ENCODE results near the gene CPLX4.

Gene CPLX4

DNA sequence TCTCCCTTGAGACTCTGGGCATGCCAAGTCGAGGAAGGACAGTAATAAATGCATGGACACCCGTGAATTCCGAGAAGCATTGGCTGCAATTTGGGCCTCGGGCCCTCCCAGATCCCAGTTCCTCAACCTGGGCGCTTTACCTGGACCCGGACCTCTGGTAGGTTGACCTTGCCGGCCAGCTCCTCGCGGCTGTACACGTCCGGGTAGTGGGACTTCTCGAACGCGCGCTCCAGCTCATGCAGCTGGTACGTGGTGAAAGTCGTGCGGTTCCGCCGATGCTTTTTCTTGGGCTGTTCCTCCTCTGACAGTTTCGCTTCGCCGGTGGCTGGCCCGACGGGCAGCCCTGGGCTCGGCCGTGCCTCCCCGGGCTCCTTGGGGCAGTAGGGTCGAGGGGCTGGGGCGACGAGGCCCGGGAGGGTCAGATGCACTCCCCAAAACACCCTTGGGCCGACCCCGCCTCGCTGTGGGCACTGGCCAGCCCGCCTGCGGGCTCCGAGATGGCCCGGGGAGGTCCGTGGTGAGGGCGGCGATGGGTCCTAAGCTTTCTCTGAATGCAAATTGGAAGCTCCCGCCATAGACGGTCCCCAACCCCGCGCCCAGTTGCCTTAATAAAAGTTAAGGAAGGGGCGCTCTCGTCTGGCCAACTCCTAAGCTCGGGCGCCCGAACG lies 46.1 kb downstream of the CPLX4 start:
- H3K9ac ChIP-seq (ENCODE audit: low read length), result no peak overlapping the region
- H4K20me1 ChIP-seq (ENCODE audit: insufficient read depth, low read length), result no peaks in the 10 kb centered on the region
- no peaks in the 10 kb centered on the region for H3K36me3 ChIP-seq (replicated peaks; ENCODE audit: low read depth, low read length)
- TF ChIP-seq, protein P1, sequence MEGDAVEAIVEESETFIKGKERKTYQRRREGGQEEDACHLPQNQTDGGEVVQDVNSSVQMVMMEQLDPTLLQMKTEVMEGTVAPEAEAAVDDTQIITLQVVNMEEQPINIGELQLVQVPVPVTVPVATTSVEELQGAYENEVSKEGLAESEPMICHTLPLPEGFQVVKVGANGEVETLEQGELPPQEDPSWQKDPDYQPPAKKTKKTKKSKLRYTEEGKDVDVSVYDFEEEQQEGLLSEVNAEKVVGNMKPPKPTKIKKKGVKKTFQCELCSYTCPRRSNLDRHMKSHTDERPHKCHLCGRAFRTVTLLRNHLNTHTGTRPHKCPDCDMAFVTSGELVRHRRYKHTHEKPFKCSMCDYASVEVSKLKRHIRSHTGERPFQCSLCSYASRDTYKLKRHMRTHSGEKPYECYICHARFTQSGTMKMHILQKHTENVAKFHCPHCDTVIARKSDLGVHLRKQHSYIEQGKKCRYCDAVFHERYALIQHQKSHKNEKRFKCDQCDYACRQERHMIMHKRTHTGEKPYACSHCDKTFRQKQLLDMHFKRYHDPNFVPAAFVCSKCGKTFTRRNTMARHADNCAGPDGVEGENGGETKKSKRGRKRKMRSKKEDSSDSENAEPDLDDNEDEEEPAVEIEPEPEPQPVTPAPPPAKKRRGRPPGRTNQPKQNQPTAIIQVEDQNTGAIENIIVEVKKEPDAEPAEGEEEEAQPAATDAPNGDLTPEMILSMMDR (IDR thresholded peaks at IDR 0.05; ENCODE audit: low read depth, low read length), result no peak
- TF ChIP-seq EZH2phosphoT487 (IDR thresholded peaks at IDR 0.05; ENCODE audit: low read depth), result no peak
- no peak overlapping the region for H2AFZ ChIP-seq (ENCODE audit: low read depth, low read length)
- H3K9me3 ChIP-seq (ENCODE audit: insufficient read depth, low read length), result no peaks in the 10 kb centered on the region
- peaks cover 10% of the 10 kb centered on the region for H3K27me3 ChIP-seq (ENCODE audit: low read depth, low read length)
- no peak overlapping the region for H3K4me2 ChIP-seq (ENCODE audit: low read length)
- H3K4me1 ChIP-seq (ENCODE audit: low read length), result no peaks in the 10 kb centered on the region
- H3K4me3 ChIP-seq (ENCODE audit: low read length), result no peak overlapping the region
- no peaks in the 10 kb centered on the region for H3K79me2 ChIP-seq (ENCODE audit: low read length)
- no peak overlapping the region for H3K27ac ChIP-seq (ENCODE audit: low read length)

DNA sequence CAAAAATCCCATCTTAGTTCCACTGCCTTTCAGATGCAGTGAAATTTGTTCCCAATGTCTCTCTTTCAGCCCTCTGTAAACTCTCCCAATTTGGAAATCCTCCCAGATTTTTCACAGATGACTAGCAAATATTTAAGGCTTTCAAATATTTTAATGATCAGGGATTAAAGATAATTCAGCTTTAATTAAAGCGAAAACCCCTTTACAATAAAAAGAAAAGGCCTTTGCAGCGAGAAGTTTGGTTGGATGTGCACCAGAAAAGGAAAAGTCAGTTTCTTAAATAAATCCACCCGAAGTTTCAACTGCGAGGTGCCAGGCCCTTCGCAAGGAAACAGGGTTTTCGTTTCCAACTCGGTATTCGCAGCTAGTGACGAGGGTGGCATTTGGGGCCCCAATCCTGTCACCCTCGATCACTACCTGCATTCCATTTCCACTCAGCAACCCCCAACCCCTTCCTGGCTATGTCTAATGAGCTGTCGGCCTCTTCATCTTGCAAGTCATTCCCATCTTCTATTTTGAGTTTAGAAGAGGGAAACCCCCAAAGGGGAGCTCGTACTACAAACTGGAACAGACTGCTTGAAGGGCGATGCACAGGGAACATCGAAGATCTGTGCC lies 46.7 kb downstream of the CPLX4 start:
- Histone ChIP-seq H3K4me2 (ENCODE audit: low read length) (no peak overlapping the region), H3K9ac (ENCODE audit: low read length) (no peak overlapping the region)

DNA sequence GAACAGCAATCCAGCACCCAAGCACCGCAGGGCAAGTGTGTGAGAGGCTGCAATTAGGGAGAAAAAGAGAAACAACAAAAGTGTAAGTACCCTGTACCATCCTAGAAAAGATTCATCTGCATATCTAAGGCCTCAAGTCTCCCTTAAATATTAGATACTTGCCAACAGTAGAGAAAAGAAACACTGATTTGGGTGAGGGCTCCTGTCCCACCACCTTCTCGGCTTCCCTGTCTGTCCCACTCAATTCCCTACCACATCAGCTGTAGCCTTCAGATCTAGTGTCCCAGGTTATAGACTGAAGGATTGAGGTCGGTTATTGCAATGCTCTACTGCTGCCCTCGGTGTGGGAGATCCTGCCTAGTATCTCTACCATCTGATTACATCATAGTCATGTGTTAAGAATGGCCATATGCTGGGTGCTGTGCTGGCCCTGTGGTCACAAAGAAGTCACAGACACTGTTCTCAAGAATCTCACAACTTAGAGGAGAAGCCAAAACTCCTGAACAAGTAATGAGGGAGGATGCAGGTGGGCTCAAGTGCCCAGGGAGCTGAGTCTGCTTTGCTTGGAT lies 47.7 kb downstream of the CPLX4 start:
- no peak for TF ChIP-seq EZH2phosphoT487 (IDR thresholded peaks at IDR 0.05; ENCODE audit: low read depth)
- TF ChIP-seq, protein P1 (IDR thresholded peaks at IDR 0.05; ENCODE audit: low read depth, low read length), result no peak
- Histone ChIP-seq H2AFZ (ENCODE audit: low read depth, low read length) (no peak overlapping the region), H3K27ac (ENCODE audit: low read length) (no peak overlapping the region), H3K36me3 (replicated peaks; ENCODE audit: low read depth, low read length) (no peaks in the 10 kb centered on the region), H4K20me1 (ENCODE audit: insufficient read depth, low read length) (no peaks in the 10 kb centered on the region), H3K4me2 (ENCODE audit: low read length) (no peak overlapping the region), H3K4me1 (ENCODE audit: low read length) (peaks cover 6% of the 10 kb centered on the region; the same call in 1 of the 2 replicates), H3K79me2 (ENCODE audit: low read length) (no peaks in the 10 kb centered on the region), H3K4me3 (ENCODE audit: low read length) (no peak overlapping the region), H3K9me3 (ENCODE audit: insufficient read depth, low read length) (no peaks in the 10 kb centered on the region), H3K27me3 (ENCODE audit: low read depth, low read length) (peaks cover 10% of the 10 kb centered on the region), H3K9ac (ENCODE audit: low read length) (no peak overlapping the region)

More for the DNA sequence above, 46.7 kb downstream of the CPLX4 start:
- Histone ChIP-seq H4K20me1 (ENCODE audit: insufficient read depth, low read length) (no peaks in the 10 kb centered on the region), H3K4me1 (ENCODE audit: low read length) (peaks cover 3% of the 10 kb centered on the region; the same call in 1 of the 2 replicates), H2AFZ (ENCODE audit: low read depth, low read length) (no peak overlapping the region), H3K27me3 (ENCODE audit: low read depth, low read length) (peaks cover 10% of the 10 kb centered on the region), H3K4me3 (ENCODE audit: low read length) (no peak overlapping the region), H3K27ac (ENCODE audit: low read length) (no peak overlapping the region), H3K9me3 (ENCODE audit: insufficient read depth, low read length) (no peaks in the 10 kb centered on the region), H3K79me2 (ENCODE audit: low read length) (no peaks in the 10 kb centered on the region), H3K36me3 (replicated peaks; ENCODE audit: low read depth, low read length) (no peaks in the 10 kb centered on the region)
- TF ChIP-seq, protein P1 (IDR thresholded peaks at IDR 0.05; ENCODE audit: low read depth, low read length), result no peak
- TF ChIP-seq EZH2phosphoT487 (IDR thresholded peaks at IDR 0.05; ENCODE audit: low read depth), result no peak

DNA sequence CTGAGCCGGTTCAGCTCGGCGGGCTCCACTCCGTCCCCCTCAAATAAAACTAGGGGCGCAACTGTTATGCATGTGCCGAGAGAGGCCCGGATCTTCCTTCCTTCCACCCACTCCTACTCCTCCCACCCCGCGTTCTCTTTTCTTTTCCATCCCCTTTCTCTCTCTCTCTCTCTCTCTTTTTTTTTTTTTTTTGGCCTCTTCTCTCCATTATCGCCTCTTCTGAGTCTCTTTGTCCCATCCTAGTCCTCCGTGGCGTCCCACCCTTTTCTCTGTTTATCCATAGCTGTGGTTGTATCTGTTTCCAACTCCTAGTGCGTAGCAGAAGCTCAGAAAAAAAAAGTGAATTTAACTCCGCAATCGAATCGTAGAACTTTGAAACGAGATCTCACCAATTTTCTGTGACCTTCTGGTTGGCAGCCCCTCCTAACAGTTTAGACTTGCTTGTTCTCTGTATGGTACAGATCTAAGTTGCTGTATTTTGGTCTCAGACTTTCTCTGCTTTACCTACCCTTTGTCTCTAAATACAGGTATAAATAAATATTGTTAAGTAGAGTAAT lies 48.8 kb downstream of the CPLX4 start:
- Histone ChIP-seq H3K4me3 (ENCODE audit: low read length) (no peak overlapping the region), H3K4me1 (ENCODE audit: low read length) (peaks cover 6% of the 10 kb centered on the region; the same call in 1 of the 2 replicates), H3K79me2 (ENCODE audit: low read length) (no peaks in the 10 kb centered on the region), H3K36me3 (replicated peaks; ENCODE audit: low read depth, low read length) (no peaks in the 10 kb centered on the region), H4K20me1 (ENCODE audit: insufficient read depth, low read length) (no peaks in the 10 kb centered on the region), H2AFZ (ENCODE audit: low read depth, low read length) (no peak overlapping the region), H3K27ac (ENCODE audit: low read length) (no peak overlapping the region), H3K9me3 (ENCODE audit: insufficient read depth, low read length) (no peaks in the 10 kb centered on the region), H3K9ac (ENCODE audit: low read length) (no peak overlapping the region), H3K27me3 (ENCODE audit: low read depth, low read length) (peaks cover 10% of the 10 kb centered on the region), H3K4me2 (ENCODE audit: low read length) (no peak overlapping the region)
- TF ChIP-seq, protein P1 (IDR thresholded peaks at IDR 0.05; ENCODE audit: low read depth, low read length), result no peak
- TF ChIP-seq EZH2phosphoT487 (IDR thresholded peaks at IDR 0.05; ENCODE audit: low read depth), result no peak
